Parathyroid adenoma (tissue), 2 donors: Measurements from ENCODE around the gene SLITRK3.

Experiments used
- H2AFZ ChIP-seq: fragments of 300-600 bp; sonication (generic); one replicate; pipeline ENCODE4 v1.7.0; 2017; ENCODE audit warnings: antibody characterized with exemption, mild to moderate bottlenecking
- H3K27ac ChIP-seq: fragments of 300-600 bp; sonication (generic); one replicate; pipeline ENCODE4 v1.7.0; 2017
- H3K27me3 ChIP-seq: fragments of 300-600 bp; sonication (generic); one replicate; pipeline ENCODE4 v1.7.0; 2017; ENCODE audit warnings: low read length; ENCODE audit not compliant: control insufficient read depth, insufficient read depth
- H3K36me3 ChIP-seq: fragments of 300-600 bp; sonication (generic); one replicate; pipeline ENCODE4 v1.7.0; 2017; ENCODE audit warnings: low read length; ENCODE audit not compliant: control insufficient read depth, insufficient read depth
- H3K4me1 ChIP-seq: fragments of 300-600 bp; sonication (generic); one replicate; pipeline ENCODE4 v1.7.0; 2017; ENCODE audit warnings: control low read depth
- H3K4me2 ChIP-seq: fragments of 300-600 bp; sonication (generic); one replicate; pipeline ENCODE4 v1.7.0; 2017; ENCODE audit warnings: low read length
- H3K4me3 ChIP-seq: fragments of 300-600 bp; sonication (generic); one replicate; pipeline ENCODE4 v1.7.0; 2017; ENCODE audit warnings: low read depth, low read length
- H3K79me2 ChIP-seq: fragments of 300-600 bp; sonication (generic); one replicate; pipeline ENCODE4 v1.7.0; 2017; ENCODE audit warnings: control low read depth
- H3K9ac ChIP-seq: fragments of 300-600 bp; sonication (generic); one replicate; pipeline ENCODE4 v1.7.0; 2017; ENCODE audit warnings: mild to moderate bottlenecking
- H3K9me3 ChIP-seq: fragments of 300-600 bp; sonication (generic); one replicate; pipeline ENCODE4 v1.7.0; 2017; ENCODE audit warnings: low read length; ENCODE audit not compliant: control insufficient read depth
- CTCF ChIP-seq: fragments of 300-600 bp; sonication (generic); IDR thresholded peaks from one replicate; pipeline ENCODE4 v1.7.0; 2017; ENCODE audit warnings: antibody characterized with exemption, mild to moderate bottlenecking
- donor health status: primary hyperparathyroidism.

Gene SLITRK3

GRCh38 chr3:165195640-165196576 lies at the start of gene SLITRK3:
Gene SLITRK3 (minus strand): TSS chr3:165196384. CDS start chr3:165190830, 5,554 bp downstream.
- no peak within 1 kb of the TSS for H3K27ac ChIP-seq

GRCh38 chr3:165243597-165243996 lies 47.4 kb upstream of the SLITRK3 start:
- H3K27ac ChIP-seq: no peak overlapping the region
- H3K4me2 ChIP-seq: no peak overlapping the region
- TF ChIP-seq CTCF: no peak
- no peak overlapping the region for H3K9ac ChIP-seq
- no peaks in the 10 kb centered on the region for H3K27me3 ChIP-seq
- H3K4me1 ChIP-seq: no peaks in the 10 kb centered on the region
- H2AFZ ChIP-seq: no peak overlapping the region
- H3K9me3 ChIP-seq: no peaks in the 10 kb centered on the region
- H3K79me2 ChIP-seq: no peaks in the 10 kb centered on the region
- no peaks in the 10 kb centered on the region for H3K36me3 ChIP-seq
- H3K4me3 ChIP-seq: no peak overlapping the region

More at GRCh38 chr3:165195640-165196576, at the start of gene SLITRK3:
- peak within 1 kb of the TSS; percentile 58 for H3K4me2 ChIP-seq
- peak within 1 kb of the TSS; percentile 63 for H2AFZ ChIP-seq
- no peak within 1 kb of the TSS for H3K4me3 ChIP-seq
- peaks cover 6% of the 10 kb centered on the region for H3K27me3 ChIP-seq
- no peaks in the 10 kb centered on the region for H3K9me3 ChIP-seq
- H3K9ac ChIP-seq: no peak within 1 kb of the TSS
- no peaks in the 10 kb centered on the region for H3K79me2 ChIP-seq
- no peak for TF ChIP-seq CTCF
- no peaks in the 10 kb centered on the region for H3K36me3 ChIP-seq
- no peaks in the 10 kb centered on the region for H3K4me1 ChIP-seq

DNA sequence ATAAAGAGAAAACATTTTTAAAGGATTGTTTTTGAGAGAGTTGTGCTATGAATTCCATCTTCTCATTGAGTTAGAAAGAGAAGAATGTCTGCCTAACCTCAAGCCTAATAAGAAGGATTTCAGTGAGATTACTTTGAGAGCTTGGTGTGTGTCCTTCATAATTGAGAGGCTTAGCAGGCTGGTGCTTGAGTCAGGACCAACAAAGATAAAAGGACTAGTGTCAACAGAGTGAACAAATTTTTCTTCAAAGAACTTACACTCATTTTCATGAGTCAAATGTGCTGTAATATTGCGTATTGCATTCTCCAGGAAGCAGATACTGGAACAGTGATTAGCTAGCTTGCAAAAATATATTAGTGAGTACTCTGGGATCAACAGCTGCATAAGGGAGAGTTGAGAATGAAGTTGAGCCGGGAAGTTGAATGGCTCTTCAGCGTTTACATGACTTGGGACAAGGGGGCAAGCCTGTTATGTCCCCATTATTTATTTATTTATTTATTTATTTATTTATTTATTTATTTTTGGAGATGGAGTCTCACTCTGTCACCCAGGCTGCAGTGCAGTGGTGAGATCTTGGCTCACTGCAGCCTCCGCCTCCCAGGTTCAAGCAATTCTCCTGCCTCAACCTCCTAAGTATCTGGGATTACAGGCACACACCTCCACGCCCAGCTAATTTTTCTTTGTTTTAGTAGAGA lies 37.5 kb upstream of the SLITRK3 start:
- TF ChIP-seq CTCF: no peak
- H3K27ac ChIP-seq: no peak overlapping the region
- H3K4me3 ChIP-seq: no peak overlapping the region
- no peaks in the 10 kb centered on the region for H3K9me3 ChIP-seq
- no peak overlapping the region for H3K4me2 ChIP-seq
- no peak overlapping the region for H3K9ac ChIP-seq
- no peaks in the 10 kb centered on the region for H3K27me3 ChIP-seq
- H3K79me2 ChIP-seq: no peaks in the 10 kb centered on the region
- H3K4me1 ChIP-seq: no peaks in the 10 kb centered on the region
- no peak overlapping the region for H2AFZ ChIP-seq
- no peaks in the 10 kb centered on the region for H3K36me3 ChIP-seq

DNA sequence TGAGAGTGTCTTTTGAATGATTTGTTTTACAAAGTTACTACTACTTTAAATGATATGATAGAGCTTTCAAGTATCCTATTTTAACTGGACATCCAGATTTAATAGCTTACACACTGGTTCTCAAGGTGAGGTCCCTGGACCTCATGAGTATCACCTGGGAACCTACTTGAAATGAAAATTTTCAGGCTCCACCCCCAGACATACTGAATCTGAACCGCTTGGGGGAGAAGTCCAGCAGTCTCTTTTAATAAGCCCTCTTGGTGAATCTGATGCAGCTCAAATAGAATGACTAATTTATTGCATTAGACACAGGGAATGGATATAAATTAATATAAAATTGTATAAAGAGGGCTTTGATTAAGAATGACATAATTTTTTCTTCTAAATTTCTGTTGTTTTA lies 29.4 kb upstream of the SLITRK3 start:
- Histone ChIP-seq H3K9ac (no peak overlapping the region), H3K4me2 (no peak overlapping the region), H3K79me2 (no peaks in the 10 kb centered on the region), H3K4me1 (no peaks in the 10 kb centered on the region), H3K36me3 (no peaks in the 10 kb centered on the region), H3K4me3 (no peak overlapping the region), H3K27ac (no peak overlapping the region), H3K9me3 (no peaks in the 10 kb centered on the region), H3K27me3 (no peaks in the 10 kb centered on the region), H2AFZ (no peak overlapping the region)
- TF ChIP-seq CTCF: no peak
